K562 (cell line): ENCODE measurements around the gene NOSIP. TPM values are rescaled to one million over a fixed set of nuclear protein-coding genes. Genes with fewer than 3 reads are reported as not detected.

ENCODE experiments used
- CTCF ChIP-seq, 3 experiments: IDR thresholded peaks in 2 of 3; conservative IDR thresholded peaks in 1 of 3; 2 replicates each; pipeline ENCODE4 v1.5.1; 2011 to 2012; ENCODE audit warnings: low read length in 3 of 3, mild to moderate bottlenecking in 3 of 3, control low read depth in 2 of 3, improper control_type of control experiment in 1 of 3, inconsistent platforms in 1 of 3, low read depth in 1 of 3, mixed read lengths in 1 of 3, moderate library complexity in 1 of 3; ENCODE audit not compliant: insufficient read depth in 2 of 3
- ESRRB ChIP-seq: fragments of 250-450 bp; sonication (Bioruptor Pico); IDR thresholded peaks from 2 replicates; pipeline ENCODE4 v1.5.0; 2020; ENCODE audit warnings: mild to moderate bottlenecking, moderate library complexity, borderline replicate concordance
- GTF2A2 ChIP-seq: IDR thresholded peaks from 2 replicates; pipeline ENCODE4 v1.6.1; 2016; ENCODE audit warnings: mild to moderate bottlenecking, missing genetic modification characterization, missing compliant biosample characterization
- HDAC2 ChIP-seq: fragments of 450-650 bp; IDR thresholded peaks from 2 replicates; pipeline ENCODE4 v1.6.1; 2016; ENCODE audit warnings: mild to moderate bottlenecking
- KLF13 ChIP-seq: fragments of 450-650 bp; IDR thresholded peaks from 2 replicates; pipeline ENCODE4 v1.6.1; 2016; ENCODE audit warnings: missing genetic modification characterization, low read depth, mild to moderate bottlenecking, missing compliant biosample characterization, moderate library complexity, borderline replicate concordance
- L3MBTL2 ChIP-seq: fragments of 450-650 bp; IDR thresholded peaks from 2 replicates; pipeline ENCODE4 v1.6.1; 2016; ENCODE audit warnings: mild to moderate bottlenecking, moderate library complexity
- MLLT1 ChIP-seq, 2 experiments: fragments of 450-650 bp; IDR thresholded peaks; 2 replicates each; pipeline ENCODE4 v1.6.1; 2016
- MXD1 ChIP-seq: fragments of 250-450 bp; sonication (Bioruptor Pico); IDR thresholded peaks from 2 replicates; pipeline ENCODE4 v1.8.0; 2021; ENCODE audit warnings: borderline replicate concordance, mild to moderate bottlenecking, moderate library complexity; ENCODE audit not compliant: poor library complexity, severe bottlenecking
- PATZ1 ChIP-seq: fragments of 250-450 bp; sonication (Bioruptor Pico); IDR thresholded peaks from 2 replicates; pipeline ENCODE4 v1.5.0; 2020; ENCODE audit warnings: mild to moderate bottlenecking, borderline replicate concordance
- THAP12 ChIP-seq: fragments of 250-450 bp; sonication (Bioruptor Pico); IDR thresholded peaks from 2 replicates; pipeline ENCODE4 v1.9.0; 2021; ENCODE audit warnings: mild to moderate bottlenecking, inconsistent platforms
- ZNF449 ChIP-seq: fragments of 250-450 bp; sonication (Bioruptor Pico); IDR thresholded peaks from 2 replicates; pipeline ENCODE4 v1.8.0; 2022; ENCODE audit warnings: moderate library complexity, mild to moderate bottlenecking, inconsistent platforms
- ZNF740 ChIP-seq, 3 experiments: fragments of 200-800 bp in 1 of 3; sonication (Bioruptor generic) in 1 of 3; sonication (generic) in 1 of 3; formaldehyde crosslinking in 1 of 3; IDR thresholded peaks; 2 replicates each; pipeline versions ENCODE4 v1.6.1 to v1.8.0; 2016 to 2022; ENCODE audit warnings: mild to moderate bottlenecking in 2 of 3, missing compliant biosample characterization in 2 of 3, missing genetic modification characterization in 2 of 3, missing genetic modification reagents in 1 of 3
- ZSCAN29 ChIP-seq: fragments of 450-650 bp; IDR thresholded peaks from 2 replicates; pipeline ENCODE4 v1.6.1; 2017
- ZZZ3 ChIP-seq: fragments of 450-650 bp; IDR thresholded peaks from 2 replicates; pipeline ENCODE4 v1.6.1; 2016; ENCODE audit warnings: antibody characterized with exemption, mild to moderate bottlenecking, moderate library complexity
- polyA plus RNA-seq, 8 experiments: library from polyadenylated mRNA; depleted of rRNA in 4 of 8; stranded (reverse) in 5 of 8; unstranded in 3 of 8; fragments of >200 nt; fragmentation: Nextera tagmentation in 2 of 8; fragmentation: Illumina TruSeq in 1 of 8; extraction: Ambion mirVana in 2 of 8; extraction: Trizol in 1 of 8; gene quantifications; 2 replicates each; pipeline versions ENCODE4 v1.2.1 to v1.2.3, GENCODE V29; 2011 to 2014; ENCODE audit warnings: inconsistent platforms in 1 of 8, missing spikeins in 1 of 8
- total RNA-seq, 7 experiments: library from RNA; depleted of rRNA in 6 of 7; stranded (reverse); fragments of >200 nt in 6 of 7; fragmentation: Illumina TruSeq in 2 of 7; extraction: Trizol in 2 of 7; gene quantifications; 2 replicates each; pipeline versions ENCODE4 v1.2.1 to v1.2.3, GENCODE V29; 2011 to 2021; ENCODE audit warnings: low replicate concordance in 1 of 7

Gene NOSIP
- total and polyA plus RNA-seq, 9 of the 15 experiments (the other 6 are each of a cell fraction or from before 2014, with no cell fraction given) = 14.4 to 153 (median 79.9) TPM

GRCh38 chr19:49591731-49592485 is 11.6 kb upstream of the NOSIP start (continued):
- no peak for TF ChIP-seq THAP12 (CRISPR knock-in tag)
- TF ChIP-seq MLLT1 (IDR thresholded peaks at IDR 0.05) = no peak
- TF ChIP-seq CTCF (IDR thresholded peaks at IDR 0.05 in 2 of 3, conservative IDR thresholded peaks at IDR 0.05 in 1 of 3; ENCODE audit: insufficient read depth in 2 of 3, low read depth in 1 of 3, low read length in 3 of 3) = no peak
- TF ChIP-seq GTF2A2 (tag) = no peak
- no peak; the same call in 1 of the 2 replicates for TF ChIP-seq ZNF740 (CRISPR knock-in tag; IDR thresholded peaks at IDR 0.05)
- no peak for TF ChIP-seq ZNF740 (tag; IDR thresholded peaks at IDR 0.05)
- TF ChIP-seq HDAC2 = 0 out of 2 replicates have a peak, but pooled peaks have one; percentile 15
- TF ChIP-seq ZNF449 = no peak
- TF ChIP-seq PATZ1 (CRISPR knock-in tag) = no peak
- no peak for TF ChIP-seq ZZZ3
- TF ChIP-seq ESRRB (CRISPR knock-in tag) = no peak
- TF ChIP-seq KLF13 (tag) = peak; percentile 84; the same call in 1 of the 2 replicates
- no peak for TF ChIP-seq MXD1 (CRISPR knock-in tag)
- TF ChIP-seq ZSCAN29 = no peak
- 0 out of 2 replicates have a peak, but pooled peaks have one; percentile 22 for TF ChIP-seq L3MBTL2
